Calu3 (cell line): ENCODE measurements around the gene MAP3K14. TPM values are rescaled to one million over a fixed set of nuclear protein-coding genes. Genes with fewer than 3 reads are reported as not detected.
A peak's percentile ranks its signal among the peaks of the same experiment; 100 is the strongest.

Experiments used
- BruUV-seq: library from RNA; stranded (reverse); fragments of 400-500 nt; replicated peaks from 2 replicates; lab custom pipeline; 2021; lab: Mats Ljungman, UMichigan
- CTCF ChIA-PET: fragments of 300-600 bp; sonication (Branson Sonifier 250); formaldehyde crosslinking; loops from one replicate; lab custom pipeline; 2022; ENCODE audit warnings: antibody characterized with exemption; lab: Charles Lee
- DNase-seq: peaks from one replicate; pipeline ENCODE4 v3.0.0; 2022
- H3K27ac Mint-ChIP-seq: one replicate; pipeline ENCODE4 v1.8.0; 2022; ENCODE audit warnings: mixed read lengths; ENCODE audit not compliant: unreplicated experiment
- H3K27me3 Mint-ChIP-seq: one replicate; pipeline ENCODE4 v1.8.0; 2022; ENCODE audit warnings: mixed read lengths; ENCODE audit not compliant: unreplicated experiment
- H3K36me3 Mint-ChIP-seq: one replicate; pipeline ENCODE4 v1.8.0; 2022; ENCODE audit warnings: mild to moderate bottlenecking, moderate library complexity, mixed read lengths; ENCODE audit not compliant: insufficient read depth, unreplicated experiment
- H3K4me1 Mint-ChIP-seq: one replicate; pipeline ENCODE4 v1.8.0; 2022; ENCODE audit warnings: mild to moderate bottlenecking, low read depth, mixed read lengths; ENCODE audit not compliant: unreplicated experiment
- H3K4me3 Mint-ChIP-seq: one replicate; pipeline ENCODE4 v1.8.0; 2022; ENCODE audit warnings: mild to moderate bottlenecking, low read depth, moderate library complexity, mixed read lengths; ENCODE audit not compliant: unreplicated experiment
- H3K9me3 Mint-ChIP-seq: one replicate; pipeline ENCODE4 v1.8.0; 2022; ENCODE audit warnings: low read depth, mixed read lengths; ENCODE audit not compliant: unreplicated experiment
- intact Hi-C: fragments of 100-400 bp; cut with micrococcal nuclease; formaldehyde crosslinking; loops from one replicate; pipeline ENCODE4 v1.10.0; 2022; ENCODE audit not compliant: unreplicated experiment
- total RNA-seq: library from RNA; stranded (reverse); gene quantifications from 2 replicates; pipeline ENCODE4 v1.2.3, GENCODE V29; 2022
- TF ChIP-seq, protein P1 (sequence below): fragments of 200-600 bp; IDR thresholded peaks from one replicate; pipeline ENCODE4 v1.8.0; 2022; ENCODE audit warnings: antibody characterized with exemption; ENCODE audit not compliant: unreplicated experiment

The MAP3K14 gene
- total RNA-seq, 1 experiment from 2014 or later, result 26.7 TPM

GRCh38 chr17:45229681-45230409 lies 87.0 kb downstream of the MAP3K14 start:
- Mint-ChIP-seq H3K36me3 (peaks cover 9% of the 10 kb centered on the region), H3K27me3 (peaks cover 23% of the 10 kb centered on the region), H3K9me3 (no peaks in the 10 kb centered on the region), H3K4me1 (peaks cover 18% of the 10 kb centered on the region), H3K4me3 (no peak overlapping the region), H3K27ac (no peak overlapping the region)
- DNase-seq, result no peak
- intact Hi-C loops, result loop anchor here (5.0 kb wide), 1 partner anchor 157 kb away; no protein-coding TSS in a partner anchor
- CTCF ChIA-PET, result interaction anchor here (0.6 to 6.4 kb wide), 13 partner anchors 11 to 761 kb away, joined by 3 to 66 read pairs (median 4); partner anchors contain the start of genes ACBD4 and HEXIM1
- BruUV-seq, result no TSS peak
- TF ChIP-seq, protein P1, sequence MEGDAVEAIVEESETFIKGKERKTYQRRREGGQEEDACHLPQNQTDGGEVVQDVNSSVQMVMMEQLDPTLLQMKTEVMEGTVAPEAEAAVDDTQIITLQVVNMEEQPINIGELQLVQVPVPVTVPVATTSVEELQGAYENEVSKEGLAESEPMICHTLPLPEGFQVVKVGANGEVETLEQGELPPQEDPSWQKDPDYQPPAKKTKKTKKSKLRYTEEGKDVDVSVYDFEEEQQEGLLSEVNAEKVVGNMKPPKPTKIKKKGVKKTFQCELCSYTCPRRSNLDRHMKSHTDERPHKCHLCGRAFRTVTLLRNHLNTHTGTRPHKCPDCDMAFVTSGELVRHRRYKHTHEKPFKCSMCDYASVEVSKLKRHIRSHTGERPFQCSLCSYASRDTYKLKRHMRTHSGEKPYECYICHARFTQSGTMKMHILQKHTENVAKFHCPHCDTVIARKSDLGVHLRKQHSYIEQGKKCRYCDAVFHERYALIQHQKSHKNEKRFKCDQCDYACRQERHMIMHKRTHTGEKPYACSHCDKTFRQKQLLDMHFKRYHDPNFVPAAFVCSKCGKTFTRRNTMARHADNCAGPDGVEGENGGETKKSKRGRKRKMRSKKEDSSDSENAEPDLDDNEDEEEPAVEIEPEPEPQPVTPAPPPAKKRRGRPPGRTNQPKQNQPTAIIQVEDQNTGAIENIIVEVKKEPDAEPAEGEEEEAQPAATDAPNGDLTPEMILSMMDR, result no peak

DNA sequence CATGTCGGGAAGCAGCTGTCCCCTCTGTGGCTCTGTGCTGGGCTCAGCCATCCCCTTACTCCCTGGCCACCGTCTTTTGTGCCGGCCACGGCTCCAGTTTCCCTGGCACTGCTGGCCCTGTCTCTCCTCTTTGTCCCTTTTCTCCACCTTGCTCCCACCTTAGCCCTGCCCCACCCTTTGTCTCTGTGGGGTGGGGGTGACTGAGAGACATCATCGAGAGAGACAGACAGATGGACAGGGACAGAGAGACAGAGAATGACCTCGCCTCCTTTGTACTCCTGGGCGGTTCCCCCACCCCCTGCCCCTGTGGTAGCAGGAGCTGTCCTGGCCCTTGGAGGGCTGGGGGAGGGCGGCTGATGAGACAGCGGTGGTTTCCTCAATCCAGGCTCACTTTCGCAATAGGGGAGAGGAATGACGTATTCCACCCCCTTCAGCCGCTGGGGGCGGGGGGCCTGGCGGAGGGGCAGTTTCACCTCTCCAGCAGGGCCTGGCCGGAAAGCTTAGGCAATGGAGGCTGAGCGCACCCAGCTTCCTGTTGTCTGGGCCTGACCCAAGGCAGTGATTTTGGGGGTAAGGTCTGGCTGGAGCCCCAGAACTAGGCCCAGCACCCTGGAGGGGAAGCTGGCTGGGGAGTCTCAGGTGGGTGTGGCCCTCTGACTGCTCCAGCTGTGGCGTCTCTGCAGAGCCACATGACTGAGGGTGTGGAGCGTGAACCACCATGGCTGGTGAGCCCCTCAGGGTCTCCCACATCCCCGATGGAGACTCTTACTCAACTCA lies 87.9 kb downstream of the MAP3K14 start:
- no peak overlapping the region for H3K4me3 Mint-ChIP-seq
- H3K27ac Mint-ChIP-seq, result no peak overlapping the region
- peaks cover 23% of the 10 kb centered on the region for H3K27me3 Mint-ChIP-seq
- BruUV-seq, result no TSS peak
- TF ChIP-seq, protein P1, result no peak
- DNase-seq, result peak; percentile 58
- H3K9me3 Mint-ChIP-seq, result no peaks in the 10 kb centered on the region
- CTCF ChIA-PET, result interaction anchor here (0.6 to 6.4 kb wide), 9 partner anchors 10 to 762 kb away, joined by 3 to 66 read pairs (median 4); partner anchors contain the start of genes ACBD4 and HEXIM1
- peaks cover 9% of the 10 kb centered on the region for H3K36me3 Mint-ChIP-seq
- peaks cover 22% of the 10 kb centered on the region for H3K4me1 Mint-ChIP-seq
- intact Hi-C loops, result no loop called here

DNA sequence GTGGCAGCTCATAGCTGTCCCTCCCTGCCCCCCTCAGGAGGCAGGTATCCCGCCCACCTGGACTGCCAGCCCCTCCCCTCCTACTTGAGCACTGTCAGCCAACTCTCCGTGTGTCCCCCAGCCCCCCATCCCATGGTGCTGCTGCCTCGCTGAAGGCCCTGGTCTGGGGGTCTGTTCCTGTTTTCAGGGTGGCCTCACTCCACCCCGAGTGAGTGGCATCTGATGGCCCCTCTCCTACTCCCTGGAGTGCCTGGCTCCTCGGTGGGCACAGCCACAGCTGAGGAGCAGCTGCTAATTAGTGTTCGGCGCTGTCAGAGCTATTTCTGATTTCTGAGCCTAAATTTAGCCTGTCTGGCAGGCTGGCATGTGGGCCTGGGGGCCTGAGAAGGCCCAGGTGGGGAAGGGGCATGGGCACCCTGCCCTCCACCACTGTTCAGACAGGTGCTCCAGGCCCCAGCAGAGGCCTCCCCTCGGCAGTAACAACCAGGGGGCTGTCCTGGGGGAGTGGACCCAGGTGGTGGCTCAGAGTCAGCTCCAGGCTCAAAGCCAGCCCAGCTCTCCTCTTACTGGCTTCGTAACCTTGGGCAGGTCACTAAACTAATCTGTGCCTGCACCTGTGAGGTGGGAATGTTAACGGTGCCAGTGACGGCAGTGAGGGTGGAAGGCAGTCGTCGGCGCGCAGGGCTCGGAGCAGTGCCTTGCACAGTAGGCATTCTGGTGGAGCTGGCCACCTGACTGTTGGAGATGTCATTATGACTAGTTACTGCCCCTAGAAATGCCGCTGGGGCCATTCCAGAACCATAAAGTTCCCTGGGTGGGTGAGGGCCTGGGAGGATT lies 88.7 kb downstream of the MAP3K14 start:
- no TSS peak for BruUV-seq
- intact Hi-C loops, result no loop called here
- Mint-ChIP-seq H3K9me3 (no peaks in the 10 kb centered on the region), H3K36me3 (peaks cover 9% of the 10 kb centered on the region), H3K4me3 (no peak overlapping the region), H3K27ac (no peak overlapping the region), H3K27me3 (peaks cover 23% of the 10 kb centered on the region), H3K4me1 (peaks cover 22% of the 10 kb centered on the region)
- DNase-seq, result no peak
- TF ChIP-seq, protein P1, result no peak
- CTCF ChIA-PET, result interaction anchor here (0.5 to 6.4 kb wide), 4 partner anchors 9 to 283 kb away, joined by 3 to 66 read pairs (median 4); no protein-coding TSS in a partner anchor
